Ovary (tissue), 3 donors: ENCODE measurements around the gene SLC1A4.

ENCODE experiments used
- EP300 ChIP-seq: sonication (generic); formaldehyde crosslinking; IDR thresholded peaks from one replicate; pipeline ENCODE4 v1.6.1; 2017; ENCODE audit warnings: antibody characterized with exemption
- POLR2A ChIP-seq: fragments of 450-650 bp; IDR thresholded peaks from one replicate; pipeline ENCODE4 v1.6.1; 2017; ENCODE audit warnings: antibody characterized with exemption, mild to moderate bottlenecking, moderate library complexity
- TF ChIP-seq, protein P1 (sequence below), 3 donors: fragments of 450-650 bp in 2 of 3; fragments of 200-600 bp in 1 of 3; IDR thresholded peaks; one replicate each; pipeline versions ENCODE4 v1.5.1 to v1.8.0; 2016 to 2022; ENCODE audit warnings: antibody characterized with exemption in 3 of 3, mild to moderate bottlenecking in 1 of 3
- donor health status: DM: no; HTN: no; CAD: no.

DNA sequence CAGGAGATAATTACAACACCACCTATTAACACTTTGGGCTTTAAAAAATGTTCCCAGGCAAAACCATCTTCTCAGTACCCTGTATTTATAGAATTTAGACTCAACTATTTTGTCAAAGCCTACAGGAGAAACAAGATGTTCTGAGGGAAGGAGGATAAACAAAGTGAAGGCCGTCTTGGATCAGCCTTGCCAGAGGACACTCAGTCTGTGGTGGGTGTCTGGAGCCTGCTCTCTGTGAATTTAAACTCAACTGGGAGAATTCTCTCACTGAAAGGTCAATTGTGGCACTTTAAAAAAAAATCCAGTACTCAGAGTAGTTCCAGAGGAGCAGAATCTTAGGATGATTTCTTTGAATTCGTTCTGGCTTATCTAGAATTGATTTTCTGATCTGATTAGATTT lies 28.4 kb upstream of the SLC1A4 start:
- TF ChIP-seq, protein P1, sequence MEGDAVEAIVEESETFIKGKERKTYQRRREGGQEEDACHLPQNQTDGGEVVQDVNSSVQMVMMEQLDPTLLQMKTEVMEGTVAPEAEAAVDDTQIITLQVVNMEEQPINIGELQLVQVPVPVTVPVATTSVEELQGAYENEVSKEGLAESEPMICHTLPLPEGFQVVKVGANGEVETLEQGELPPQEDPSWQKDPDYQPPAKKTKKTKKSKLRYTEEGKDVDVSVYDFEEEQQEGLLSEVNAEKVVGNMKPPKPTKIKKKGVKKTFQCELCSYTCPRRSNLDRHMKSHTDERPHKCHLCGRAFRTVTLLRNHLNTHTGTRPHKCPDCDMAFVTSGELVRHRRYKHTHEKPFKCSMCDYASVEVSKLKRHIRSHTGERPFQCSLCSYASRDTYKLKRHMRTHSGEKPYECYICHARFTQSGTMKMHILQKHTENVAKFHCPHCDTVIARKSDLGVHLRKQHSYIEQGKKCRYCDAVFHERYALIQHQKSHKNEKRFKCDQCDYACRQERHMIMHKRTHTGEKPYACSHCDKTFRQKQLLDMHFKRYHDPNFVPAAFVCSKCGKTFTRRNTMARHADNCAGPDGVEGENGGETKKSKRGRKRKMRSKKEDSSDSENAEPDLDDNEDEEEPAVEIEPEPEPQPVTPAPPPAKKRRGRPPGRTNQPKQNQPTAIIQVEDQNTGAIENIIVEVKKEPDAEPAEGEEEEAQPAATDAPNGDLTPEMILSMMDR (IDR thresholded peaks at IDR 0.05), result no peak
- TF ChIP-seq POLR2A (no peak), EP300 (no peak)
